SW480 (cell line): ENCODE measurements around the gene PRAMEF1.
A peak's percentile ranks its signal among the peaks of the same experiment; 100 is the strongest.
"Not testable (repeated sequence)": the region's sequence is repeated elsewhere in the genome, so short reads cannot be mapped to it uniquely, and the experiment has no call there.

Experiments used
- DNase-seq: peaks from one replicate; pipeline ENCODE4 v3.0.0-alpha.2; 2016; ENCODE audit warnings: low spot score

PRAMEF1 gene

GRCh38 chr1:12775443-12775842 is 15.8 kb upstream of the PRAMEF1 start:
- no peak for DNase-seq

GRCh38 chr1:12776801-12777557 is 14.2 kb upstream of the PRAMEF1 start:
- DNase-seq = no peak

- no peak for DNase-seq
These were observed 13.1 kb upstream of the PRAMEF1 start for GRCh38 chr1:12778061-12778460.

- DNase-seq = no peak
These were observed 12.3 kb upstream of the PRAMEF1 start for GRCh38 chr1:12778907-12779306.

GRCh38 chr1:12781488-12781887 is 9.7 kb upstream of the PRAMEF1 start:
- DNase-seq = not testable (repeated sequence)

- peak; percentile 14 for DNase-seq
These were observed 7.4 kb upstream of the PRAMEF1 start for GRCh38 chr1:12783783-12784182.

GRCh38 chr1:12784729-12785128 is 6.5 kb upstream of the PRAMEF1 start:
- not testable (repeated sequence) for DNase-seq

GRCh38 chr1:12798911-12799310 is 7.7 kb downstream of the PRAMEF1 start:
- DNase-seq = no peak

- no peak for DNase-seq
These were observed 8.5 kb downstream of the PRAMEF1 start for GRCh38 chr1:12799730-12800129.

- DNase-seq = no peak
These were observed 18.7 kb downstream of the PRAMEF1 start for GRCh38 chr1:12809933-12810332.

- DNase-seq = peak; percentile 57
These were observed 19.7 kb downstream of the PRAMEF1 start for GRCh38 chr1:12810691-12811408.

GRCh38 chr1:12811409-12811784 is 20.2 kb downstream of the PRAMEF1 start:
- no peak for DNase-seq

GRCh38 chr1:12819061-12819460 is 27.9 kb downstream of the PRAMEF1 start:
- DNase-seq = not testable (repeated sequence)

GRCh38 chr1:12831310-12831709 is 40.1 kb downstream of the PRAMEF1 start, which contains the start of gene PRAMEF11:
Gene PRAMEF11, minus strand, starts transcription at chr1:12831410. Its CDS starts 2,621 bp downstream, at chr1:12828789.
- not testable (repeated sequence) for DNase-seq

GRCh38 chr1:12833251-12833650 is 42.1 kb downstream of the PRAMEF1 start:
- DNase-seq = not testable (repeated sequence)
